WTC11 (cell line): ENCODE results near the gene SERPINB1. TPM values are rescaled to one million over a fixed set of nuclear protein-coding genes. Genes with fewer than 3 reads are reported as not detected.

Experiments used
- ATAC-seq: fragments of 200-7000 bp; cut with Tn5 transposase; 2 replicates; pipeline ENCODE4 v1.10.0; 2021; ENCODE audit warnings: mild to moderate bottlenecking, moderate library complexity
- CTCF ChIA-PET: fragments of 300-600 bp; sonication (Branson Sonifier 250); formaldehyde crosslinking; loops from one replicate; lab custom pipeline; 2021; ENCODE audit warnings: antibody characterized with exemption; lab: Charles Lee
- POLR2A ChIA-PET: fragments of 350-600 bp; sonication (Branson Sonifier 250); formaldehyde crosslinking; loops from one replicate; lab custom pipeline; 2021; ENCODE audit warnings: antibody characterized with exemption; lab: Charles Lee
- DNase-seq: peaks from one replicate; pipeline ENCODE4 v3.0.0; 2021; ENCODE audit warnings: low spot score
- H3K27ac Mint-ChIP-seq: 2 replicates; pipeline ENCODE4 v1.8.0; 2021; ENCODE audit warnings: mixed read lengths
- H3K27me3 Mint-ChIP-seq: 2 replicates; pipeline ENCODE4 v1.8.0; 2021; ENCODE audit warnings: low read depth, mild to moderate bottlenecking, moderate library complexity, mixed read lengths
- H3K36me3 Mint-ChIP-seq: 2 replicates; pipeline ENCODE4 v1.8.0; 2021; ENCODE audit warnings: mixed read lengths
- H3K4me1 Mint-ChIP-seq: 2 replicates; pipeline ENCODE4 v1.8.0; 2022; ENCODE audit warnings: mixed read lengths
- H3K4me3 Mint-ChIP-seq: 2 replicates; pipeline ENCODE4 v1.8.0; 2021; ENCODE audit warnings: mild to moderate bottlenecking, moderate library complexity, mixed read lengths
- H3K9me3 Mint-ChIP-seq: 2 replicates; pipeline ENCODE4 v1.8.0; 2021; ENCODE audit warnings: mixed read lengths
- ATF1 ChIP-seq: sonication (generic); formaldehyde crosslinking; IDR thresholded peaks from 2 replicates; pipeline ENCODE4 v1.8.1; 2023; ENCODE audit warnings: mild to moderate bottlenecking, moderate library complexity, missing genetic modification reagents
- CREB1 ChIP-seq: sonication (generic); formaldehyde crosslinking; IDR thresholded peaks from 2 replicates; pipeline ENCODE4 v1.8.0; 2023; ENCODE audit warnings: mild to moderate bottlenecking, missing genetic modification reagents
- CREM ChIP-seq: sonication (generic); formaldehyde crosslinking; IDR thresholded peaks from 2 replicates; pipeline ENCODE4 v1.8.1; 2022; ENCODE audit warnings: mild to moderate bottlenecking, missing genetic modification reagents, moderate library complexity
- EMX1 ChIP-seq: fragments of 250-450 bp; sonication (Bioruptor Pico); IDR thresholded peaks from 2 replicates; pipeline ENCODE4 v1.8.0; 2021; ENCODE audit warnings: mild to moderate bottlenecking
- NFATC4 ChIP-seq: fragments of 250-450 bp; sonication (Bioruptor Pico); IDR thresholded peaks from 2 replicates; pipeline ENCODE4 v1.9.0; 2021; ENCODE audit warnings: mild to moderate bottlenecking
- NR2C2 ChIP-seq: sonication (generic); formaldehyde crosslinking; IDR thresholded peaks from 2 replicates; pipeline ENCODE4 v1.8.0; 2022; ENCODE audit warnings: mild to moderate bottlenecking, missing genetic modification reagents
- NR3C1 ChIP-seq: sonication (generic); formaldehyde crosslinking; conservative IDR thresholded peaks from 2 replicates; pipeline ENCODE4 v1.8.1; 2023; ENCODE audit warnings: low read depth, mild to moderate bottlenecking, missing genetic modification reagents
- ZNF219 ChIP-seq: sonication (generic); formaldehyde crosslinking; IDR thresholded peaks from 2 replicates; pipeline ENCODE4 v1.8.0; 2023; ENCODE audit warnings: missing genetic modification reagents, mild to moderate bottlenecking, borderline replicate concordance
- ZNF232 ChIP-seq: sonication (generic); formaldehyde crosslinking; IDR thresholded peaks from 2 replicates; pipeline ENCODE4 v1.8.0; 2022; ENCODE audit warnings: mild to moderate bottlenecking, missing genetic modification reagents
- total RNA-seq: library from RNA; stranded (reverse); gene quantifications from 3 replicates; pipeline ENCODE4 v1.2.3, GENCODE V29; 2021
- TF ChIP-seq, protein P1 (sequence below): fragments of 200-600 bp; IDR thresholded peaks from 2 replicates; pipeline ENCODE4 v1.8.0; 2022; ENCODE audit warnings: antibody characterized with exemption
- TF ChIP-seq, protein P2 (sequence below): fragments of 250-450 bp; sonication (Bioruptor Pico); IDR thresholded peaks from 2 replicates; pipeline ENCODE4 v1.9.0; 2021; ENCODE audit warnings: mild to moderate bottlenecking
- TF ChIP-seq, protein P3 (sequence below): sonication (generic); formaldehyde crosslinking; IDR thresholded peaks from 2 replicates; pipeline ENCODE4 v1.8.1; 2022; ENCODE audit warnings: mild to moderate bottlenecking, missing genetic modification reagents, moderate library complexity, borderline replicate concordance
- TF ChIP-seq, protein P4 (sequence below): sonication (generic); formaldehyde crosslinking; IDR thresholded peaks from 2 replicates; pipeline ENCODE4 v1.8.1; 2022; ENCODE audit warnings: missing genetic modification reagents, borderline replicate concordance
- TF ChIP-seq, protein P5 (sequence below): sonication (generic); formaldehyde crosslinking; IDR thresholded peaks from 2 replicates; pipeline ENCODE4 v1.8.1; 2023; ENCODE audit warnings: mild to moderate bottlenecking, missing genetic modification reagents
- TF ChIP-seq, protein P6 (sequence below): sonication (generic); formaldehyde crosslinking; IDR thresholded peaks from 2 replicates; pipeline ENCODE4 v1.8.0; 2023; ENCODE audit warnings: mild to moderate bottlenecking, missing genetic modification reagents

Gene SERPINB1
- total RNA-seq, 1 experiment from 2014 or later: 14.8 TPM

DNA sequence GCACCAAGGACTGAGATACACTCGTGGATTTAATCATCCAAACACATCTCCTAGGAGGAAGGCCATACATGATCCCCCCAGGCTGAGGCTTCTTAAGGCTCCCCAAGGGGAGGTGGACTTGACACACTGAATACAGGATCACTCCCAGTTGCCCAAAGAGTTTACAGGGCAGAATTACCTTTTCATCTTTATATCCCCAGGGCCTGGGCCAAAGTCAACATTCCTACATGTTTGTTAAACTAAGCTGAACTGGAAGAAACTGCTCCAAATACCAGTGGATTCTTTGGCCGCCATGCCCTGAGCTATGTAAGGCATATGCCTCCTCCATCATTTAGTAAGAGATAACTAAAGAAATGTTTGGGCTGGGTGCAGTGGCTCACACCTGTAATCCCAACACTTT lies 22.2 kb upstream of the SERPINB1 start (continued):
- no peak for TF ChIP-seq ZNF232 (CRISPR knock-in tag)

DNA sequence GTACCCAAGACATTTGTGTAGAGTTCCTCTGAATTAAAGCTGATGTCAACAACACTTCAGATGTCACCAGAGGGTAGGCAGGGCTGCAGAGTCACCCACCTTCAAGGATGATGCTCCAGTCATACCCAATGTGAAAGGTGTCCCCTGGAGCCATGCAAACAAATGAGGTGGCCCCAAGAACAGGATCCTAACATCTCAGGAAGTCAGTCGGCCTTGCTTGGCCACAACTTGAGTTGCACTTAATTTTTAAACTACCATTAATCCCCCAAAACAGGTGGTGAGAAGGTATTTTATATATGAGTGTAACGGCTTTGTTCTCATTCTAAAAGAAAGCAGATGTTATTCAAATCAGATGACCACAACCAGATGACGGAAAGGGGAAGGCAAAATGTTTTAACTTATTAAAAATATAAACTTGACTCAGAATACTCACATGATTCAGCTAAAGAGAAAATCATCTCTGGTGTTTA lies 21.1 kb upstream of the SERPINB1 start:
- ATAC-seq (no peak), DNase-seq (no peak)
- no peak overlapping the region for H3K4me3 Mint-ChIP-seq
- H3K36me3 Mint-ChIP-seq: peaks cover 7% of the 10 kb centered on the region; the same call in 1 of the 2 replicates
- CTCF ChIA-PET: interaction anchor here (2.0 kb wide), 1 partner anchor 17 kb away, joined by 6 read pairs; no protein-coding TSS in a partner anchor
- H3K27ac Mint-ChIP-seq: no peak overlapping the region
- peaks cover 13% of the 10 kb centered on the region for H3K9me3 Mint-ChIP-seq
- H3K4me1 Mint-ChIP-seq: peaks cover 68% of the 10 kb centered on the region
- POLR2A ChIA-PET: no interaction called here
- H3K27me3 Mint-ChIP-seq: no peaks in the 10 kb centered on the region
- TF ChIP-seq CREM (CRISPR knock-in tag) (no peak), ATF1 (CRISPR knock-in tag) (no peak), NFATC4 (no peak), ZNF219 (no peak), NR2C2 (no peak), NR3C1 (CRISPR knock-in tag) (no peak), EMX1 (CRISPR knock-in tag) (no peak), CREB1 (CRISPR knock-in tag) (no peak)
- TF ChIP-seq, protein P1, sequence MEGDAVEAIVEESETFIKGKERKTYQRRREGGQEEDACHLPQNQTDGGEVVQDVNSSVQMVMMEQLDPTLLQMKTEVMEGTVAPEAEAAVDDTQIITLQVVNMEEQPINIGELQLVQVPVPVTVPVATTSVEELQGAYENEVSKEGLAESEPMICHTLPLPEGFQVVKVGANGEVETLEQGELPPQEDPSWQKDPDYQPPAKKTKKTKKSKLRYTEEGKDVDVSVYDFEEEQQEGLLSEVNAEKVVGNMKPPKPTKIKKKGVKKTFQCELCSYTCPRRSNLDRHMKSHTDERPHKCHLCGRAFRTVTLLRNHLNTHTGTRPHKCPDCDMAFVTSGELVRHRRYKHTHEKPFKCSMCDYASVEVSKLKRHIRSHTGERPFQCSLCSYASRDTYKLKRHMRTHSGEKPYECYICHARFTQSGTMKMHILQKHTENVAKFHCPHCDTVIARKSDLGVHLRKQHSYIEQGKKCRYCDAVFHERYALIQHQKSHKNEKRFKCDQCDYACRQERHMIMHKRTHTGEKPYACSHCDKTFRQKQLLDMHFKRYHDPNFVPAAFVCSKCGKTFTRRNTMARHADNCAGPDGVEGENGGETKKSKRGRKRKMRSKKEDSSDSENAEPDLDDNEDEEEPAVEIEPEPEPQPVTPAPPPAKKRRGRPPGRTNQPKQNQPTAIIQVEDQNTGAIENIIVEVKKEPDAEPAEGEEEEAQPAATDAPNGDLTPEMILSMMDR: no peak
- TF ChIP-seq, protein P2, sequence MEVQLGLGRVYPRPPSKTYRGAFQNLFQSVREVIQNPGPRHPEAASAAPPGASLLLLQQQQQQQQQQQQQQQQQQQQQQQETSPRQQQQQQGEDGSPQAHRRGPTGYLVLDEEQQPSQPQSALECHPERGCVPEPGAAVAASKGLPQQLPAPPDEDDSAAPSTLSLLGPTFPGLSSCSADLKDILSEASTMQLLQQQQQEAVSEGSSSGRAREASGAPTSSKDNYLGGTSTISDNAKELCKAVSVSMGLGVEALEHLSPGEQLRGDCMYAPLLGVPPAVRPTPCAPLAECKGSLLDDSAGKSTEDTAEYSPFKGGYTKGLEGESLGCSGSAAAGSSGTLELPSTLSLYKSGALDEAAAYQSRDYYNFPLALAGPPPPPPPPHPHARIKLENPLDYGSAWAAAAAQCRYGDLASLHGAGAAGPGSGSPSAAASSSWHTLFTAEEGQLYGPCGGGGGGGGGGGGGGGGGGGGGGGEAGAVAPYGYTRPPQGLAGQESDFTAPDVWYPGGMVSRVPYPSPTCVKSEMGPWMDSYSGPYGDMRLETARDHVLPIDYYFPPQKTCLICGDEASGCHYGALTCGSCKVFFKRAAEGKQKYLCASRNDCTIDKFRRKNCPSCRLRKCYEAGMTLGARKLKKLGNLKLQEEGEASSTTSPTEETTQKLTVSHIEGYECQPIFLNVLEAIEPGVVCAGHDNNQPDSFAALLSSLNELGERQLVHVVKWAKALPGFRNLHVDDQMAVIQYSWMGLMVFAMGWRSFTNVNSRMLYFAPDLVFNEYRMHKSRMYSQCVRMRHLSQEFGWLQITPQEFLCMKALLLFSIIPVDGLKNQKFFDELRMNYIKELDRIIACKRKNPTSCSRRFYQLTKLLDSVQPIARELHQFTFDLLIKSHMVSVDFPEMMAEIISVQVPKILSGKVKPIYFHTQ (CRISPR knock-in tag): no peak
- TF ChIP-seq, protein P3, sequence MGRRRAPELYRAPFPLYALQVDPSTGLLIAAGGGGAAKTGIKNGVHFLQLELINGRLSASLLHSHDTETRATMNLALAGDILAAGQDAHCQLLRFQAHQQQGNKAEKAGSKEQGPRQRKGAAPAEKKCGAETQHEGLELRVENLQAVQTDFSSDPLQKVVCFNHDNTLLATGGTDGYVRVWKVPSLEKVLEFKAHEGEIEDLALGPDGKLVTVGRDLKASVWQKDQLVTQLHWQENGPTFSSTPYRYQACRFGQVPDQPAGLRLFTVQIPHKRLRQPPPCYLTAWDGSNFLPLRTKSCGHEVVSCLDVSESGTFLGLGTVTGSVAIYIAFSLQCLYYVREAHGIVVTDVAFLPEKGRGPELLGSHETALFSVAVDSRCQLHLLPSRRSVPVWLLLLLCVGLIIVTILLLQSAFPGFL (CRISPR knock-in tag): no peak
- TF ChIP-seq, protein P4, sequence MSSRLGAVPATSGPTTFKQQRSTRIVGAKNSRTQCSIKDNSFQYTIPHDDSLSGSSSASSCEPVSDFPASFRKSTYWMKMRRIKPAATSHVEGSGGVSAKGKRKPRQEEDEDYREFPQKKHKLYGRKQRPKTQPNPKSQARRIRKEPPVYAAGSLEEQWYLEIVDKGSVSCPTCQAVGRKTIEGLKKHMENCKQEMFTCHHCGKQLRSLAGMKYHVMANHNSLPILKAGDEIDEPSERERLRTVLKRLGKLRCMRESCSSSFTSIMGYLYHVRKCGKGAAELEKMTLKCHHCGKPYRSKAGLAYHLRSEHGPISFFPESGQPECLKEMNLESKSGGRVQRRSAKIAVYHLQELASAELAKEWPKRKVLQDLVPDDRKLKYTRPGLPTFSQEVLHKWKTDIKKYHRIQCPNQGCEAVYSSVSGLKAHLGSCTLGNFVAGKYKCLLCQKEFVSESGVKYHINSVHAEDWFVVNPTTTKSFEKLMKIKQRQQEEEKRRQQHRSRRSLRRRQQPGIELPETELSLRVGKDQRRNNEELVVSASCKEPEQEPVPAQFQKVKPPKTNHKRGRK (CRISPR knock-in tag): no peak
- TF ChIP-seq, protein P5, sequence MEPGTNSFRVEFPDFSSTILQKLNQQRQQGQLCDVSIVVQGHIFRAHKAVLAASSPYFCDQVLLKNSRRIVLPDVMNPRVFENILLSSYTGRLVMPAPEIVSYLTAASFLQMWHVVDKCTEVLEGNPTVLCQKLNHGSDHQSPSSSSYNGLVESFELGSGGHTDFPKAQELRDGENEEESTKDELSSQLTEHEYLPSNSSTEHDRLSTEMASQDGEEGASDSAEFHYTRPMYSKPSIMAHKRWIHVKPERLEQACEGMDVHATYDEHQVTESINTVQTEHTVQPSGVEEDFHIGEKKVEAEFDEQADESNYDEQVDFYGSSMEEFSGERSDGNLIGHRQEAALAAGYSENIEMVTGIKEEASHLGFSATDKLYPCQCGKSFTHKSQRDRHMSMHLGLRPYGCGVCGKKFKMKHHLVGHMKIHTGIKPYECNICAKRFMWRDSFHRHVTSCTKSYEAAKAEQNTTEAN (CRISPR knock-in tag): no peak
- TF ChIP-seq, protein P6, sequence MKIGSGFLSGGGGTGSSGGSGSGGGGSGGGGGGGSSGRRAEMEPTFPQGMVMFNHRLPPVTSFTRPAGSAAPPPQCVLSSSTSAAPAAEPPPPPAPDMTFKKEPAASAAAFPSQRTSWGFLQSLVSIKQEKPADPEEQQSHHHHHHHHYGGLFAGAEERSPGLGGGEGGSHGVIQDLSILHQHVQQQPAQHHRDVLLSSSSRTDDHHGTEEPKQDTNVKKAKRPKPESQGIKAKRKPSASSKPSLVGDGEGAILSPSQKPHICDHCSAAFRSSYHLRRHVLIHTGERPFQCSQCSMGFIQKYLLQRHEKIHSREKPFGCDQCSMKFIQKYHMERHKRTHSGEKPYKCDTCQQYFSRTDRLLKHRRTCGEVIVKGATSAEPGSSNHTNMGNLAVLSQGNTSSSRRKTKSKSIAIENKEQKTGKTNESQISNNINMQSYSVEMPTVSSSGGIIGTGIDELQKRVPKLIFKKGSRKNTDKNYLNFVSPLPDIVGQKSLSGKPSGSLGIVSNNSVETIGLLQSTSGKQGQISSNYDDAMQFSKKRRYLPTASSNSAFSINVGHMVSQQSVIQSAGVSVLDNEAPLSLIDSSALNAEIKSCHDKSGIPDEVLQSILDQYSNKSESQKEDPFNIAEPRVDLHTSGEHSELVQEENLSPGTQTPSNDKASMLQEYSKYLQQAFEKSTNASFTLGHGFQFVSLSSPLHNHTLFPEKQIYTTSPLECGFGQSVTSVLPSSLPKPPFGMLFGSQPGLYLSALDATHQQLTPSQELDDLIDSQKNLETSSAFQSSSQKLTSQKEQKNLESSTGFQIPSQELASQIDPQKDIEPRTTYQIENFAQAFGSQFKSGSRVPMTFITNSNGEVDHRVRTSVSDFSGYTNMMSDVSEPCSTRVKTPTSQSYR (CRISPR knock-in tag): no peak
